ENCODE data around the gene CSTA. TPM values are rescaled to one million over a fixed set of nuclear protein-coding genes. Genes with fewer than 3 reads are reported as not detected.

The CSTA gene
- total and polyA plus RNA-seq, 2 of the 13 experiments (the other 11 are each of a cell fraction or from before 2014, with no cell fraction given): 3.9 to 11.0 TPM

DNA sequence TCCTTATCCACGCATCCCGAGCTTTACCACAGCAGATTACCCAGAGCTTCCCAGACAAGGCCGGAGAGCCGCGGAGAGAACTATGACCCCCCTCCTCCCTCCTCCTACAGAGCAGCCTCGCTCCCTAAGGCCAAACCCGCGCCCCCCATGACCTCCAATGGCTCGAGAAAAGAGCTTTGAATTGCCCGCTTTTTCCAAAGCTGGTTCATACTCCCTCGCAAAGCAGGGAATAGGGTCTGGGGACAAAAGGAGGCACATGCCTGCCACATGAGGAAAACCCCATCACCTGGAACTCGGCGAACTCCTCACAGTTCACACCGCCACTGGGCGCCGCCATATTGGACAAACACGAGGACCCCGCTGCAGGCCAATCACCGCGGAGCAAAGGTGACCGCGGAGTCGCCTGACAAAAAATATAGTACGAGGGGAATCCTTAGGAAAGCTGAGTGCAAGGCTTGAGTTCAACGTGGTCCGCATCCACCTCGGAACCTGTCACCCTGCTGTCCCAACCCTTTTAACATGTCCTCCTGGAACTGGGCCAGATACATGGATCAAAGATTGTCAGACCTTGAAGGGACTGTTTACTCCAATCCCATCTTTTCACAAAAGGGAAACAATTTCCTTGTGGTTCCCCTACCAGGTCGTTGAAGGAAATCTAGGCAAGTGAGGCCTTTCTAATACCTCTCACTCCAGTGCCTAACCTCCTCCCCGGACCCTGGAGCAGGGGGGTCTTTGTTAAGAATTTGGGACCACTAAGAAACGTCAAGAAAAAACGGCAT lies 58.0 kb downstream of the CSTA start, which contains the start of gene MIX23 (continued):
- peak; percentile 81; the same call in 1 of the 2 replicates for TF ChIP-seq MTERF4 (CRISPR knock-in tag; IDR thresholded peaks at IDR 0.05)
- peak; percentile 70; the same call in 1 of the 2 replicates for TF ChIP-seq ZNF275 (CRISPR knock-in tag; IDR thresholded peaks at IDR 0.05; ENCODE audit: borderline replicate concordance)
- peak; percentile 58; the same call in 1 of the 2 replicates for TF ChIP-seq KLF15 (CRISPR knock-in tag; IDR thresholded peaks at IDR 0.05; ENCODE audit: borderline replicate concordance)
- TF ChIP-seq U2AF2 (IDR thresholded peaks at IDR 0.05; ENCODE audit: low read depth, low read length): no peak
- peak; percentile 76; the same call in 1 of the 2 replicates for TF ChIP-seq MEF2D (CRISPR knock-in tag; IDR thresholded peaks at IDR 0.05)
- peak; percentile 4 for TF ChIP-seq PCBP2 (optimal IDR thresholded peaks at IDR 0.05; ENCODE audit: low read depth, low read length, poor library complexity, severe bottlenecking)
- peak; percentile 44; the same call in 1 of the 2 replicates for TF ChIP-seq ERF (CRISPR knock-in tag; IDR thresholded peaks at IDR 0.05)
- peak; percentile 69; the same call in 1 of the 2 replicates for TF ChIP-seq NRL (CRISPR knock-in tag; IDR thresholded peaks at IDR 0.05; ENCODE audit: borderline replicate concordance)
- no peak for TF ChIP-seq BRCA1 (CRISPR knock-in tag; IDR thresholded peaks at IDR 0.05)
- TF ChIP-seq HMGA1 (CRISPR knock-in tag; conservative IDR thresholded peaks at IDR 0.05): no peak
- peak; percentile 66; the same call in 1 of the 2 replicates for TF ChIP-seq SIN3A (IDR thresholded peaks at IDR 0.05; ENCODE audit: borderline replicate concordance, low read depth, low read length)
- peak; percentile 65 for TF ChIP-seq SPEN (CRISPR knock-in tag; IDR thresholded peaks at IDR 0.05; ENCODE audit: low read depth)
- TF ChIP-seq SAFB2 (CRISPR knock-in tag; IDR thresholded peaks at IDR 0.05; ENCODE audit: borderline replicate concordance, low read depth): no peak
- TF ChIP-seq MYNN (CRISPR knock-in tag; IDR thresholded peaks at IDR 0.05; ENCODE audit: low read depth): no peak
- no peak for TF ChIP-seq KIAA2018 (CRISPR knock-in tag; IDR thresholded peaks at IDR 0.05; ENCODE audit: borderline replicate concordance)
- no peak for TF ChIP-seq EEA1 (CRISPR knock-in tag; IDR thresholded peaks at IDR 0.05; ENCODE audit: borderline replicate concordance)
- TF ChIP-seq, protein P1, sequence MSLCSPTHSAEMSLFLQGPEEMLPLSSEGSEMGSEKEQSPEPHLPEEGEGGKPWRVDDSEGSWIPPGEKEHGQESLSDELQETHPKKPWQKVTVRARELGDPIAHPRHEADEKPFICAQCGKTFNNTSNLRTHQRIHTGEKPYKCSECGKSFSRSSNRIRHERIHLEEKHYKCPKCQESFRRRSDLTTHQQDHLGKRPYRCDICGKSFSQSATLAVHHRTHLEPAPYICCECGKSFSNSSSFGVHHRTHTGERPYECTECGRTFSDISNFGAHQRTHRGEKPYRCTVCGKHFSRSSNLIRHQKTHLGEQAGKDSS (CRISPR knock-in tag; IDR thresholded peaks at IDR 0.05; ENCODE audit: borderline replicate concordance, low read depth): peak; percentile 81; the same call in 1 of the 2 replicates

Measured in HepG2 (cell line).